Left hindlimb (tissue), 1 donor: ENCODE results near the gene SPINK1.
"Not testable (repeated sequence)": the region's sequence is repeated elsewhere in the genome, so short reads cannot be mapped to it uniquely, and the experiment has no call there.

Source experiments
- DNase-seq: peaks from one replicate; pipeline ENCODE4 v3.0.0-alpha.2; 2018

Gene SPINK1, protein sequence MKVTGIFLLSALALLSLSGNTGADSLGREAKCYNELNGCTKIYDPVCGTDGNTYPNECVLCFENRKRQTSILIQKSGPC

DNA sequence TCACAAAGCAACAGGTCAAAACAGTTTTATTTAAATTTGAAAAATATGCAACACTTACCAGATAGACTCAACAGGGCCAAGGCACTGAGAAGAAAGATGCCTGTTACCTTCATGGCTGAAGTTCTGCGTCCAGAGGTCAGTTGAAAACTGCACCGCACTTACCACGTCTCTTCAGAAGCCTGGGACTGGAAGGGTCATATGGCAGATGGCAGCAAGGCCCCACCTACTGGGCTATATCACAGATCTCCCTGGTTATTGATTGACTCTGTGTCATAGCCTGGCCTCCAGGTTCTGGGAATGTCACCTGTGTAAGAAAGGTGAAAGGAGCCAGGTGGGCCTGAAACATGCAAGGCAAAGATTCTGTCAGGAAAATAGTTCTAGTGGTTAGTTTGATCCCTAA, at the start of gene SPINK1:
Gene SPINK1 (minus strand): TSS at position 207 of the 400 bp plus-strand sequence. CDS start 94 bp downstream, at position 113.
- DNase-seq = no peak

DNA sequence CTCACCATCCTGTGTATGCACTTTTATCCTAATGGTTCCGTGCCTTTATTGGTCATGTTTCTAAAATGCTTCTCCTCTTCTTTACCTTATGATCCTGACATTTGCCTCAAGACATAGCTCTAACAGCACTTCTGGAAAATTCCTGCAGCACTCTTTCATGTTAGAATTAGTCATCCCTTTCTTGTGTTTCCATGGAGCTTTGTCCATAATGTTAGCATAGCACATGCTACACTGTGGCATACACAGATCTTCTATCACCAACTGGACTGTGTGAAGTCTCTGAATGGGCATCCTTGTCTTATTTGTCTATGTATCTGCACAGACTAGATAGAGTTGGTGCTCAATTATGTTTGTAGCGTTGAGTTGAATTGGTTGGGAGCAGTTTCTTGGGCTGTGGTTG, 49.0 kb upstream of the SPINK1 start:
- no peak for DNase-seq

DNA sequence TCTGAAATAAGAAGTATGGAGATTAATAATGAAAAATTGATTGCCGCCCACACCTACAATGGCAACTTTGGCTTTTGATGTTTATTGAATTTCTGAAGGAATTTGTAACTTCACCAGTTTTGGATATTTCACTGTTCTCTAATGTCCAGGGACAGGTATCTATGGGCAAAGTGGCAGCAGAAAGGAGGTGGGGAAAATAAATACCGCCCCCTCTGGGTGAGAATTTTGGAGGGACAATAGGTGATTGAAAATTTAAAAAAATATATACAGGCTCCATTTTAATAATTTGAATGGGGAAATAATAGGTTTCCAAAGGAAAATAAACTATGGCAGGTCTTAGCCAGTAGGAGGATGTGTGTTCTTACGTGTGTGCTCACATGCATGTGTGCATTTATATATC, 48.3 kb upstream of the SPINK1 start:
- DNase-seq = no peak

DNA sequence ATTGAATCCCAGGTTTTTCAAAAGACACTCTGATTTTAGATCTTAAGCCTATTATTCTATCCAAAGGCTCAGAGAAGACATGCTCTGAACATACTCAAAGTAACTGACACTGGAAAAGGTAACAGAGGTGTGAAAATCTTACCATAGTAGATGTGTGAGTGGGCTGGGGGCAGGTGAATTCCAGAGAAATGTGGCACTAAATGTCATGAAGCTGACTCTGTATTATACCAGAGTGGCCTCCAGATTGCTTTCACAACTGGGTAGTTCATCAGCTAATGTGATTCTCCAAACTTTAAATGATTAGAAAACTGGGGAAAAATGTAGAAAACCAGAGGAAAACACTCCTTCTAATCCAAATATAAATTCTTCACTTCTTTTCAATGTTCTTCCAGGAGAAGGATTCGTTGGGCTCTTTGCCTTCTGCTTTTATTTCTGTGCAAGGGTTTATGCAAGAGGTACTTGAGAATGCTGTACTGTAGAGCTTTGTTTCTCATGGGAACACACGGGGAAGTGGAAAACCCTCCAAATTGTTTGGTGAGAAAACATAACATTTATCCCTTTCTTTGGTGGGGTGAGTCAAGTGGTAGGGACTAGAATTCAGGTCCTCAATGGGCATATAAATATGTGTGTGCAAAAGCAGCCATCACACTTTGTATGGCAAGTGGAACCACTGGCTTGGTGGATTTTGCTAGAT, 46.7 kb upstream of the SPINK1 start, which contains the start of gene SCGB3A2:
Gene SCGB3A2 (plus strand): TSS at position 646 of the 694 bp plus-strand sequence. CDS start 93 bp downstream, outside the sequence.
- no peak for DNase-seq

DNA sequence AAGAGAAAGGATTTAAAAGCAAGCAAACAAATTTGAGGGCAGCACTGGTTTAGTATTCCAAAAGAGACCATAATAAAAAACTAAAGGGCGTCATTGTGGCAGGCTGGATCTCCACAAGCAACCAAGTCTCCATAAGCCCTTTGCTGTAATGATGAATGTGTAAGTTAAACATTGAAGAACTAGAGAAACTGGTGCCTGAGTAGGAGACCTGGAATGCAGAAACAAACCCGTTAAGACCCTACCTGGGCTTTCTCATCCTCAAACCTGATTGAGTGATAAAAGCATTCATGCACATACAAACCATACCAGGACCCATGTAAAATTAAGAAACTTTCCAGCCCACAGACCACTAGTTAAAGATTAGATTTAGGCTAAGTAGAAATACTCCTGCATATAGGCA, 45.2 kb upstream of the SPINK1 start:
- no peak for DNase-seq

DNA sequence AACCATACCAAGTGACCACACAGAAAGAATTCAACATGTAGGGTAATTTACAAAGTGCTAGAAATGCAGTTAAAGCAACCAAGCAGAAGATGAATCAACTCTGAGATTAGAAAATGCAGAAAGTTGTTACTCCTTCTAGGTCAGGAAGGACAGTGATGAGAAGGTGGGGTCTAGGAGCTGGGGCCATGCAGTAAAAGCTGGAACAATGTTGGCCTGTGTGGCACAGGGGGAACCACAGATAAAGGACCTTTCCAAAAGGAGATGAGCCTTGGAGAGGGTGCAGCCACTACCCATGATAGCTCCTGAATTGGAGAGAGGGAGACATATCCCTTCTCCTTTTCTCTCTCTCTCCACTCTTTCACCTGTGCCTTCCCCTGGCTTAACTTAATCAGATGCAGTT, 44.7 kb upstream of the SPINK1 start:
- no peak for DNase-seq

DNA sequence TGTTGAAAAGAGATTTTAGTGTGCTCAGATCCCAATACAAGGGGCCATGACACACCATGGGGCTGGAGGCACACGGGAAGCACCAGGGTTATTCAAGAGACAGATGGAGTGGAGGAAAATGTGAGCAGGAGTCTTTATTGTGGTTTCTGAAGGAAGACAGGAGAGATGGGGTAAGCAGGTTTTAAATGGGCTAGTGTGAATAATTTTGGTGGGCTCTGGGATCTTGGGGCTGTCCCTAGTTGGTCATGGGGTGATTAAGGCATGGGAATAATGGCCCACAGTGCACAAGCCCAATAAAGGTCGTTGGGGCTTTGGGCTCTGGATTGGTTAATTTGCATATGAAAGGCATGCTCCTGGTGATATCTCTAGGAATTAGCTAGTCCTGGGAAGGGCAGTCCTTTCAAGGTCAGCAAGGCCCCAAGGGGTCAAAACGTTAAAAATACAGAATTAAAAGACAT, 43.5 kb upstream of the SPINK1 start:
- no peak for DNase-seq

DNA sequence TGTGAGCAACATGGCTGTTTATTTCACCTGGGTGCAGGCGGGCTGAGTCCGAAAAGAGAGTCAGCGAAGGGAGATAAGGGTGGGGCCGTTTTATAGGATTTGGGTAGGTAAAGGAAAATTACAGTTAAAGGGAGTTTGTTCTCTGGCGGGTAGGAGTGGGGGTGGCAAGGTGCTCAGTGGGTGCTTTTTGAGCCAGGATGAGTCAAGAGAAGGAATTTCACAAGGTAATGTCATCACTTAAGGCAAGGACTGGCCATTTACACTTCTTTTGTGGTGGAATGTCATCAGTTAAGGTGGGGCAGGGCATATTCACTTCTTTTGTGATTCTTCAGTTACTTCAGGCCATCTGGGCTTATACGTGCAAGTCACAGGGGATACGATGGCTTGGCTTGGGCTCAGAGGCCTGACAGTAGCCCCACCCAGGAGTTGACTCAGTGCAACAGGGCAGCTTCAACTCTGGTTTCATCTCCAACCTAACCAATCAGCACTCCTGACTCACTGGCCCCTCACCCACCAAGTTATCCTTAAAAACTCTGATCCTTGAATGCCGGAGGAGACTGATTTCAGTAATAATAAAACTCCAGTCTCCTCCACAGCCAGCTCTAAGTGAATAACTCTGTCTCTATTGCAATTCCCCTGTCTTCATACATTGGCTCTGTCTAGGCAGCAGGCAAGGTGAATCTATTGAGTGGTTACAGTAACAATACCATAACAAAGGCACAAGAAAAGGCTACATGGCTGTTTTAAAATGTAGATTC, 42.8 kb upstream of the SPINK1 start:
- DNase-seq = not testable (repeated sequence)

DNA sequence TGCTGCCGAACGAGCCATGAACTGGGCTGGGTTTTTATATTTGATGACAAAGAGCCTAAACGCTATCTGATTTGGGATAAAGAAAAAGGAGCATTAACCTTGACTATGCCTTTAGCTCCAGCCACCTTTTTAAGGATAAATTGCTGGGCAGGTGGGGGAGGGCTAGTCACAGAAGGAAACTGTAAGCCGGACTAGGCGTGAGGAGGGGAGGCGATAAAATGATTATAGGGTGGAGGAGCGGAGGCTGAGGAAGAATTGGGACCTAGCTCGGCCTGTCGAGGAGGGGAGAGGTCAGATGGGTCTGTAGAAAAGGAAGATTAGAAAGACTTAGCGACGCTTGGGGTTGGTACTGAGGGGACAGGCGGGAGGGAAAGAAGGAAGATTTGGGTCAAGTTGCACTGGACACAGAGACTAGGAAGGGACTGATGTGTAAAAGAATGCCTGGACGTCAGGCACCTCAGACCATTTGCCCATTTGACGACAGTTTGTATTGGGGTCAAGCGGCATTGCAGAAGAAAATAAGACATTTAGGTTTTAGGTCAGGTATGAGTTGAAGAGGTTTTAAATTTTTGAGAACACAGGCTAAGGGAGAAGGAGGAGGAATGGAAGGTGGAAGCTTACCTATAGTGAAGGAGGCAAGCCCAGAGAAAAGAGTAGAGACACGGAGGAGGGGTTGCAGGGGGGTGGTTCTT, 41.4 kb upstream of the SPINK1 start:
- not testable (repeated sequence) for DNase-seq

DNA sequence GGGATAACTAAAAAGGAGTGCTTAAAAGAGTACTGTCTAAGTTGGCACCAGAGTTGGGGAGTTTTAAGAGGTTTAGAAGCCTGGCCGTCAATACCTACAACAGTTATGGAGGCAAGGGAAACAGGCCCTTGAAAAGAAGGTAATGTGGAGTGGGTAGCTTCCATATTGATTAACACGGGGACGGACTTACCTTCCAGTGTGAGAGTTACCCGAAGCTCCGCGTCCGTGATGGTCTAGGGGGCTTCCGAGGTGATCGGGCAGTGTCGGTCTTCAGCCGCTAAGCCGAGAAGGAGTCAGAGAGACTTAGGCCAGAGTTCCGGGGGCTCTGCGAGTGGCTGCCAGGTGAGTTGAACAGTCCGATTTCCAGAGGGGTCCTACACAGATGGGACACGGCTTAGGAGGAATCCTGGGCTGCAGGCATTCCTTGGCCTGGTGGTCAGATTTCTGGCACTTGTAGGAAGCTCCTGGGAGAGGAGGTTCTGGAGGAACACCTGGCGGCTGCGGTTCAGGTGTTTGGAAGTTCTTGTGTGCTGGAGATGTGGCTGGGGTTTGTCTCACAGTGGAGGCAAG, 40.6 kb upstream of the SPINK1 start:
- not testable (repeated sequence) for DNase-seq

DNA sequence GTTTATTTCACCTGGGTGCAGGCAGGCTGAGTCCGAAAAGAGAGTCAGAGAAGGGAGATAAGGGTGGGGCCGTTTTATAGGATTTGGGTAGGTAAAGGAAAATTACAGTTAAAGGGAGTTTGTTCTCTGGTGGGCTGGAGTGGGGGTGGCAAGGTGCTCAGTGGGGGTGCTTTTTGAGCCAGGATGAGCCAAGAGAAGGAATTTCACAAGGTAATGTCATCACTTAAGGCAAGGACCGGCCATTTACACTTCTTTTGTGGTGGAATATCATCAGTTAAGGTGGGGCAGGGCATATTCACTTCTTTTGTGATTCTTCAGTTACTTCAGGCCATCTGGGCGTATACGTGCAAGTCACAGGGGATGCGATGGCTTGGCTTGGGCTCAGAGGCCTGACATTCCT, 38.4 kb upstream of the SPINK1 start:
- DNase-seq = not testable (repeated sequence)

DNA sequence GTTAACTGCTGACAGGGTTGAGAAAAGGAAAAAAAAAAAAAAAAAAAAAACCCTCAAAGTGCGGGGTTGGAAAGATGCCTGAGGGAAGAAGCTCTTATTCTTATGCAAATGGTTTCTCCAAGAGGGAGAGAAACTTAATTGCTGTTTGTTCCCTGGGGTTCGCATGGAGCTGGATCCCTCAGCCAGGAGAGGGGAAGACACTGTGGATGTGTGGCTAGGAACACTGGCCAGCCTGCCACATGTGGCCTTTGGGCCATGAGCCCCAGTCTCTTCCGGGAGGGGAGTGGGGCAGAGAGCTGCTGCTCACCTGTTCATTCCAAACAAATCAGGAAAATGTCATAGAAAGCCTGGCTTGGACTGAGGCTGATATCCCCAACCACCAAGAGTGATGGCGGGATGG, 37.6 kb upstream of the SPINK1 start:
- no peak for DNase-seq

DNA sequence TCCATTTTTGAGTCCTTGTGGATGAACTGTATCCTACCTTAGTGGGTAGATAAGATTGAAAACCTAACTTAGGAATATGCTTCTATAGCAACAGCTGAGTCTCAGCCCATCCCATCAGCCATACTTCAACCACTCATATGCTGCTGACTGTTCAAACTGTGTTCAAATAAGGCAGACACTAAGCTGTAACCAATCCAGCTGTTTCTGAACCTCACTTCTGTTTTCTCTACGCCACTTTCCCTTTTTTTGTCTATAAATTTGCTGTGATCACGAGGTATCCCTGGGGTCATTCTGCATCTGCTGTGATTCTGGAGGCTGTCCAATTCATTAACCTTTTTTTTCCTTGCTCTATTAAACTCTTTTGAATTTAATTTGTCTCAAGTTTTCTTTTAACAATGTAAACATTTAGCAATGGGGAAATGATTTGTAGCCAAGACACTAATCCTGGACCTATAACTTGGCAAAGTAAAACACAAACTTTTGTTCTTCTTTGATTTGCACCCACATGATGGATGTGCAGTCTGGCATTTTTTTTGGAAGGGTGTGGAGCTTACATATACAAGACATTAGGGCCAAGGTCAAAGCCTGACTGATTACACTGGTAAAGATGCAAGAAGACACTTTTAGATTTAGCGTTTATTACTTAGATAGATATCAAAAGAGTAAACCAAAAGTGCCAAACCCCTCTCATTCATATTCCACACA, 32.1 kb upstream of the SPINK1 start:
- DNase-seq = no peak

DNA sequence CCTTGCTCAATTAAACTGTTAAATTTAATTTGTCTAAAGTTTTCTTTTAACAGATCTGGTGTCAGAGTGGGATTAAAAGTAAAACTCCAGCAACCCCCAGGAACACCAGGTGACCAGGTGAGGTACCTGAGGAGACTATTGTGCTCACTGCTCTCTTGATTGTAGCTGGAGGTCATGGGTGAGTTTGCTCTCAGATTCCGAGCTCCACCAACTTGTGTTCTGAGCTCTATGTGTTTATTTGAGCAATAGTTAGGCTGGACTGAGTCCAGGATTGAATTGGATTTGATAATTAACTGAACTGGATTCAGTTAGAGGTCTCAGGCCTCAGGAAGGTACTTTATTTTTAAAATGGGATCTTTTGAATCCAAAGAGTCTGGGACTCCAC, 29.2 kb upstream of the SPINK1 start:
- DNase-seq = no peak

DNA sequence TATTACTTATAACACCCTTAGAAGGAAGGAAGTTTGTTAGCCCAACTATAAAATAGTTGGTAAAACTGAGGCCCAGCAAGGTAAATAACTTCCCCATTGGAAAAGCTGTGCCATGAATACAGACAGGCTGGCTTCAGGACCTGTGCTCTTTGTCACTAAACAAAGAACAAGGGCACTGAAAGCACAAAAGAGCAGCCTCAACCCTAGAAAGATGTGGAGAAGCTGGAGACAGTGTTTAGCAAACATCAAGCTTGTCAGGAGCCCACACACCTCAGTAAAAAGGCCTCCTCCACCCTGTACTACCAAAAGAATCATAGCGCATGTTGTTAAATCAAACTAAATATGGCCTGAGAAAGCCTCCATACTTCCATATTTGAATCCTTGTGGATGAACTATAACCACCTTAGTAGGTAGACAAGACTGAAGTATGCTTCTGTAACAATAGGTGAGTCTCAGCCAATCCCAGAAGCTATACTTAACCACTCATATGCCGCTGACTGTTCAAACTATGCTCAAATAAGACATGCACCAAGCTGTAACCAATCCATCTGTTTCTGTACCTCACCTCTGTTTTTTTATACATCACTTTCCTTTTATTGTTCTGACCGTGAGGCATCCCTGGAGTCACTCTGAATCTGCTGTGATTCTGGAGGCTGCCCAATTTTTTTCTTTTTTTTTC, 28.6 kb upstream of the SPINK1 start:
- DNase-seq = no peak

DNA sequence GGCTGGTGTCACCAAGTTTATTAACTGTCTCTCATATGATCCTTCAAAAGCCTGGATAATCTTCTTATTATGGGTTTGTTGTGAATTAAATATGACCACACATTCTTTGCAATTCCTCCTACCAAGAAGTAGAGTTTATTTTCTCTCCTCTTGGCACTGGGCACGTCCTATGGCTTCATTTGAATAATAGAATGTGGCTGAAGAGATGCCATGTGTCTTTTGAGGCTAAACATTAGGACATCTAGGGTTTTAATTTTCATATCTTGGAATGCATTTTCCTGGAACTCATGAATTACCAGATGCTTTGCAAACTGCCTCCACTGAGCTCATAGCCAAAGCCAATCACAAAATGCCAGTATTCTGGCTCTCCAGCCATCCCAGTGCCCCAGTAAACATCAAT, 27.1 kb upstream of the SPINK1 start:
- DNase-seq = no peak

DNA sequence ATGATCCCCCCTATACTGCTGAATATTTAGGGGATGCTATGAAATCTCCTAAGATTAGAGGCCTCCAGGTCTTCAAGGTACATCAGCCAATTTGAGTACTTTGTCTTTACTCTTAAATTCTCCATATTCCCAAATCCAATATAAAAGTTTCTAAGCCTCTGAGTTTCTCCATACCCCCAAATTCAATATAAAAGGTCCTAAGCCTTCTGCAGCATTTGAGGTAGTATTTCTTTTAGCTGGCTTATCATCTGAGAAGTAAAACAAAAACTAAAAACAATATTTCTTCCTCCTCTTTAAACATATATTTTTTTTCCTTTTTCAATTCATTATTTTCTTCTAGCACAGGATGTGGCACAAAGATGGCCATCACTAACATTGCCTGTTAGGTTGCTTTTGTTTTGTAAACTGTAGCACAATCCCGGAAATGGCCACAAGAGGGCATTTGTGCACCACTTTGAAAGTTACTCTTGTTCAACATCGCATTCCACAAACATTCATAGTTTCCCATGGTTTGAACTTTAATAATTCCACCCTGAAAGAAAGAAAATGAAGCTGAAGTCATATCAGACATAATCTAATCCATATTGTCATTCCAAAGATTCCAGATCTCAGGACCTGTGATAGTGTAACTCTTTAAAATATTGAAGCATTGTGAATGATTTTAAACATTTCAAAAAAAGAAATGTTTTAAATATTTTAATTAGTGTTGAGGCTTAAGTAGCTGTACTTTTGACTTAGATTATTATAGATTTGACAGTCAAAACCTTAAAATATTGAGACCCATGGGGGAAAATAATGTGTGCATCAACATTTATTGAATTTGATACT, 26.0 kb upstream of the SPINK1 start:
- DNase-seq = peak; percentile 55

DNA sequence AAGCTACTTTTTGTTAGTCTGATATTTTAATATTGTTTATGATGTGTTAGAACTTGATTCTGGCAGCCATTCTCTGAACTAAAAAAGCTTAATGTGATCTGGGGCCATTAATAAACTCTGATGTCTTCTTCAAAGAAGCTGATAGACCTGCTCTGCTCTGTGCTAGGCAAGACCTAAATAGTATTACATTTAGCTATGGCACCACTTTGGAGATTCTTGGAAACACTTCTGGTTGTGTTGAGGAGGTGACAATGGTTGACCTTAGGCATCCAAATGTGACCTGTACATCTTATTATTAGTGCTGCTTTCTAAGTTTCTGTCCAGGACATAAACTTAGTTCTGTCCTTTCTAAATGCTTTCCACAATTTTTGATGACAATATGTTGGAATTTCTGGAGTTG, 25.3 kb upstream of the SPINK1 start:
- DNase-seq = no peak

DNA sequence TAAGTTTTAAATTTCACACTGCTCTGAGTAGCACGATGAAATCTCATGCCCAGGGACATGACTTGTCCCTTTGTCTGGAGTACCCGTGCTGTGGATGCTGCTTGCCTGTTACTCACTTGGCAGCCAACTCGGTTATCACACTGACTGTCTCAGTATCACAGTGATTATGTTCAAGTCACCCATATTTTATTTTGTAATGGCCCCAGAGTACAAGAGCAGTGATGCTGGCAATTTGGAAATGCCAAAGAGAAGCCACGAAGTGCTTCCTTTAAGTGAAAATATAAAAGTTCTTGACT, 24.3 kb upstream of the SPINK1 start:
- DNase-seq = no peak

DNA sequence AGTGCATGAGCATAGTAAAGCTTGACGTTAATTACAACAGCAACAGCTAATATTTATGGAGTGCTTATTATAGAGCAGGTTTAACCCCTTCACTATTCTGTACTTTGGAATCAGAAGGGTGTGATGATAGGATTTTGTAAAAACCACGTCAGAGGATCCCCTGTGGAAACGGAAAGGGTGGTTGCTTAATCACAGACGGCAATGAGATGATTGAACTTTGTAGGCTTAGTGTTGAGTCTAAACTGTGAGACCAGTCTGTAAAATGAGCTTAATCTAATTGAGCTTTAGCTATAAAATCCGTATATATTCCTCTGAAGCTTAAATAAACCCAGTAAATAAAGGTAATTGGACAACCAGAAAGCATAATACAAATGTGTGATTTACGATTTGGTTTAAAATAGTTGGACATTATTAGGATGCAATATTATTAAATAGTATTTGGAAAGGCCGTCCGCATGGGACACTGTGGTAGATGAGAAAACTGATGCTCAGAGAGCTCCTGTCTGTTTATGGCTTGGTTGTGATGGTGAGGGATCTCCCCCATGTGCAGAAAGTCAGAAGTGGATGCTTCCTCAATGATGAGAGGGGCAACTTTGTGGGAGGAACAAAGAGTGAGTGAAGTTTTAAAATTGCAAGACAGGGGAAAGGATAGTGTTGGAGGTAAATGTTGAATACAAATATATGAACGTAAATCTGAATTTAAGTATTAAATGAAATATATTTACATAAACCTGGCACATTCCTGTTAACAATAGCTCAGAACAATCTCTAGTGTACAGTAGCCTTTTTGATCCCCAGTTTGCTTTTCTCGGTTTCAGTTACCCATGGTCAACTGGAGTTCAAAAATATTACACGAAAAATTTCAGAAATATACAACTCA, 23.7 kb upstream of the SPINK1 start:
- DNase-seq = no peak
